ENCODE data around the gene EIF4G2. TPM values are rescaled to one million over a fixed set of nuclear protein-coding genes. Genes with fewer than 3 reads are reported as not detected.
A peak's percentile ranks its signal among the peaks of the same experiment; 100 is the strongest.

Gene EIF4G2
- total and polyA plus RNA-seq, 11 donors, result 142 to 1,111 (median 796) TPM

- peak; percentile 93 to 96 (median 96) for DNase-seq
- Histone ChIP-seq H3K4me1 (peaks cover 0 to 25% (median 14%) of the 10 kb centered on the region in 12 donors), H3K4me3 (peak within 1 kb of the TSS; percentile 61 to 98 (median 92)), H3K27me3 (no peaks in the 10 kb centered on the region), H3K36me3 (peaks cover 0 to 36% (median 3%) of the 10 kb centered on the region in 9 donors), H3K9me3 (no peaks in the 10 kb centered on the region), H3K27ac (peak within 1 kb of the TSS; percentile 87 to 98 (median 92))
- intact Hi-C loops (cut with DNase I), result loop anchor here in 1 of 10 donors (2.0 to 5.0 kb wide), 2 partner anchors 56 to 108 kb away; partner anchors contain the start of genes EIF4G2 and ZBED5
- peak; percentile 96 to 98 (median 98) for ATAC-seq
- WGBS, 4 donors, result 0% methylated on average over 26 to 67 of the region's 67 CpGs
- TF ChIP-seq POLR2A (IDR thresholded peaks at IDR 0.05), result peak in 1 of 2 donors; percentile 93
- TF ChIP-seq, protein P1, sequence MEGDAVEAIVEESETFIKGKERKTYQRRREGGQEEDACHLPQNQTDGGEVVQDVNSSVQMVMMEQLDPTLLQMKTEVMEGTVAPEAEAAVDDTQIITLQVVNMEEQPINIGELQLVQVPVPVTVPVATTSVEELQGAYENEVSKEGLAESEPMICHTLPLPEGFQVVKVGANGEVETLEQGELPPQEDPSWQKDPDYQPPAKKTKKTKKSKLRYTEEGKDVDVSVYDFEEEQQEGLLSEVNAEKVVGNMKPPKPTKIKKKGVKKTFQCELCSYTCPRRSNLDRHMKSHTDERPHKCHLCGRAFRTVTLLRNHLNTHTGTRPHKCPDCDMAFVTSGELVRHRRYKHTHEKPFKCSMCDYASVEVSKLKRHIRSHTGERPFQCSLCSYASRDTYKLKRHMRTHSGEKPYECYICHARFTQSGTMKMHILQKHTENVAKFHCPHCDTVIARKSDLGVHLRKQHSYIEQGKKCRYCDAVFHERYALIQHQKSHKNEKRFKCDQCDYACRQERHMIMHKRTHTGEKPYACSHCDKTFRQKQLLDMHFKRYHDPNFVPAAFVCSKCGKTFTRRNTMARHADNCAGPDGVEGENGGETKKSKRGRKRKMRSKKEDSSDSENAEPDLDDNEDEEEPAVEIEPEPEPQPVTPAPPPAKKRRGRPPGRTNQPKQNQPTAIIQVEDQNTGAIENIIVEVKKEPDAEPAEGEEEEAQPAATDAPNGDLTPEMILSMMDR (IDR thresholded peaks at IDR 0.05), result peak in 7 of 12 donors; percentile 16 to 59 (median 34)
Observed at GRCh38 chr11:10750838-10751580, 57.7 kb downstream of the EIF4G2 start, which contains the start of gene CTR9. Gene CTR9, plus strand, starts transcription at chr11:10751246. Its CDS starts 167 bp downstream, at chr11:10751413.

- peaks cover 0 to 20% (median 0%) of the 10 kb centered on the region in 9 donors for H3K36me3 ChIP-seq
- no peak for DNase-seq
- TF ChIP-seq, protein P1 (IDR thresholded peaks at IDR 0.05), result no peak
- TF ChIP-seq POLR2A (IDR thresholded peaks at IDR 0.05), result no peak
- intact Hi-C loops (cut with DNase I), result no loop called here
- WGBS, 4 donors, result 62 to 70% (median 68%) methylated on average over 2 of the region's 2 CpGs
- H3K4me3 ChIP-seq, result no peak overlapping the region
- H3K27me3 ChIP-seq, result no peaks in the 10 kb centered on the region
- no peaks in the 10 kb centered on the region for H3K9me3 ChIP-seq
- no peak for ATAC-seq
- no peak overlapping the region for H3K27ac ChIP-seq
- H3K4me1 ChIP-seq, result peaks cover 0 to 25% (median 14%) of the 10 kb centered on the region in 12 donors
Observed at GRCh38 chr11:10749476-10749875, 59.2 kb downstream of the EIF4G2 start.

DNA sequence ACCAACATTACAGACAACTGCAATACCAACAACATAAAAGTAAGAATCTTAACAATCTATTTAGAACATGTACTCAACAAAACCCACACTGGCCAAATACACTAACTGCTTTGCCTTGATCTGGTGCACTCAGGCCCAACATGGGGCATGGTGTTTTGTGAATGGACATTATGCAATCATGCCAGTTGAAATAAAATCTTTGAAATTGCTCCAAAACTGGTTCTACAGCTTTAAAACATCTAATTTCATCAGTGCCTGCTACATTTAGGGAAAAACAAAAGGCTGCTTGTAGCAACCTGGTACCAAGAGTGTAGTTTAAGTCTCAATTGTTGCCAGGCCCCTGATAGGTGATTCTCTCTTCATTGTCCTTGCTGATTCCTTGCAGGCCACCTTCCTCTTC lies 61.0 kb downstream of the EIF4G2 start:
- Histone ChIP-seq H3K36me3 (peaks cover 0 to 3% (median 0%) of the 10 kb centered on the region in 9 donors), H3K4me1 (peaks cover 0 to 30% (median 11%) of the 10 kb centered on the region in 12 donors), H3K4me3 (no peak overlapping the region), H3K9me3 (no peaks in the 10 kb centered on the region), H3K27ac (no peak overlapping the region), H3K27me3 (no peaks in the 10 kb centered on the region)
- DNase-seq (no peak), ATAC-seq (no peak)
- TF ChIP-seq, protein P1 (IDR thresholded peaks at IDR 0.05), result no peak
- TF ChIP-seq POLR2A (IDR thresholded peaks at IDR 0.05), result no peak
- intact Hi-C loops (cut with DNase I), result no loop called here

Other genes with a start within 250 kb of the EIF4G2 start
- gene LYVE1, start 240.3 kb downstream of the EIF4G2 start, total RNA-seq, result 100 to 1,000 TPM in 1 of 9 donors, 10 to 100 TPM in 7, 1 to 10 TPM in 1; 8.1 to 163 (median 36.6) TPM
- 10 to 100 TPM in 1 of 2 donors, 1 to 10 TPM in 1; 8.5 to 15.5 TPM for gene LYVE1, start 240.3 kb downstream of the EIF4G2 start, polyA plus RNA-seq
- gene IRAG1, start 115.2 kb downstream of the EIF4G2 start, total RNA-seq, result 10 to 100 TPM in 1 of 9 donors, 1 to 10 TPM in 8; 3.7 to 10.6 (median 6.2) TPM
- gene IRAG1, start 115.2 kb downstream of the EIF4G2 start, polyA plus RNA-seq, result 1 to 10 TPM; 3.0 to 3.4 TPM
- gene CTR9, start 57.7 kb downstream of the EIF4G2 start, total RNA-seq, result 10 to 100 TPM; 14.7 to 28.4 (median 20.8) TPM
- gene CTR9, start 57.7 kb downstream of the EIF4G2 start, polyA plus RNA-seq, result 10 to 100 TPM in 1 of 2 donors, 1 to 10 TPM in 1; 9.4 to 18.3 TPM
- gene ZBED5, start 49.1 kb upstream of the EIF4G2 start, total RNA-seq, result 10 to 100 TPM; 26.3 to 49.1 (median 38.9) TPM
- gene ZBED5, start 49.1 kb upstream of the EIF4G2 start, polyA plus RNA-seq, result 10 to 100 TPM; 22.5 to 29.5 TPM

All from heart left ventricle (tissue), 16 donors.